NCI-H345 treated with DMSO at 0.1 percent for 48 hours (cell line): ENCODE data around the gene NPAS3.

Experiments used
- DNase-seq: peaks from one replicate; lab custom pipeline; 2025; ENCODE audit not compliant: unreplicated experiment; lab: John Stamatoyannopoulos, UW

NPAS3 gene

DNA sequence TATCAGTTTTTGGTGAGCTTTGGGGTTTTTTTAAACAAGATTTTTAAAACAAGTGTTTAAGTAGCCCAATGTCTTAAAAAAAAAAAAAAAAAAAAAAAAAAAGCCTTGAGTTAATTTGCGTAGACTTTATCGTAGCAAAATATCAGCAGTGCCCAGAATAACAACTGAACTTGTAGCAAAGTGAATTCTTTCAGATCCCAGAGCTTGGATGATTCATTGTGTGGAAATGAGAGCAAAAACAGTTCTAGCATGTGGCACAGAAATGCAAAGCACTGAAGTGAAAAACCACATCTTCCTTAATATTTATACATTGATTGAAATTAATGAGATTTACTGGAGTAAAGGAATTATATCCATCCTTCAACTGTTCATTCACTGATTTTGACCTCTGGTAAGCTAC lies 754.1 kb downstream of the NPAS3 start:
- no peak for DNase-seq

DNA sequence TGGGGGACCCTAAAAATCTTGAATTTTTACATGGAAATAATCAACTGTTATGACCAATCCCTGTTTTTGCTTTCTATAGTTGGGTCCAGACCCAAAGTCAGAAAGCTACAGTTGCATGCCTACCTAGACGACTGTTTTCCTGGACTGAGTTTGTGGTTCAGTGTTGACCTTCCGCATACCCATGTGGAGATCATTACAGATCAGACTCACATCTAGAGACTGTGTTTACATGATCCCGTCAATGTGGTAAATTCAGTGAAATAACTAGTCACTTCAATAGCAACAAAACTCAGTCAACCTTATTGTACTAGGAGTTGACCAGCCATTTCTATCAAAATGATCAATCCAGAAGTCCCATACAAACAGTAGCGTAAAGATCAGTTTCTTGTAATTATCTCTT lies 754.6 kb downstream of the NPAS3 start:
- no peak for DNase-seq

DNA sequence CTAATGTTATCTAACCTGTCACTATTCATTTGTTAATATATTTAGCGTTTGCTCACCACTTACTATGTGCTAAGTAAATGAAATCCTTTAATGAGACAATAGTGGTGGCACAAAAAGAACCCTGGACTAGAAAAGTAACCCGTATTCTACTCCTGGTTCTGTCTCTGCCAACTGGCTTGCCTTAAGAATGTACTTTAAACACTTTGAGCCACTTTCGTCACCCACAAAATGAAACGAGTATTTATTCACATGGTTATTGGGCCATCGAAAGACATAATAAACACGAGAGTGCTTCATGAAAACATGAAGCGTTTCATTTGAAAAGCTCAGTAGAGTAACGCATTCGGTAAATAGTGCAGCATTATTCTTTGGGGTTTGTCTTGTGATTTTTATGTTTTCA lies 757.5 kb downstream of the NPAS3 start:
- no peak for DNase-seq

DNA sequence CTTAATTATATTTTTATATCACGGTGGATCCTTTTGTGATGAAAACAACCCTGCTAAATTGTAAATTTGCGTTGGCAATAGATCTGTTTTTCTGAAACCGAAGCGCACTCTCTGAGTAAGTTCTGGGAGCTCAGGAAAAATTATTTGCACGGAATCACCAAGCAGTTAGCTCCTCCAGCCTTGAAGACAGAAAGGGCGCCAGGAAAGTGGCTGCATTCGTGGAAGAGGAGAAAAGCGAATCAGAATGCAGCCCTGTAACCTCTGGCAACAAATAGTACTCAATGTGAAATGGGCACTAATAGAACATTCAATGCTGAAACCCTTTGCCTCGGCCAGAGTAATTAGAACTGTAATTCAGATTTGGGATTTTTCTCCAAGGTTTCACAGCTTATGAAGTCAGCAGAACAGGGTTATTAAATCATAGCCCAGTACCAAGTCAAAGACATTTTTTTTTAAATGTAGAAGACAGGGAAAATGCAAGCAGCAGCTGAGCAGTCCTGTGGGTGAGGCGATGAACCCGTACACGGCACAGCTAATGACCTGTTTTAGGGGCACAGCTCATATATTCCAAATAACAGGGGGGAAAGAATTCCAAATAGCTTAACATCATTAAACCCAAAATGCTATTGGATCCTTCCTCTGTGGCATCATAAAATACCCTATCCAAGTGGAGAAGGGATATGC lies 760.8 kb downstream of the NPAS3 start:
- DNase-seq, result no peak

DNA sequence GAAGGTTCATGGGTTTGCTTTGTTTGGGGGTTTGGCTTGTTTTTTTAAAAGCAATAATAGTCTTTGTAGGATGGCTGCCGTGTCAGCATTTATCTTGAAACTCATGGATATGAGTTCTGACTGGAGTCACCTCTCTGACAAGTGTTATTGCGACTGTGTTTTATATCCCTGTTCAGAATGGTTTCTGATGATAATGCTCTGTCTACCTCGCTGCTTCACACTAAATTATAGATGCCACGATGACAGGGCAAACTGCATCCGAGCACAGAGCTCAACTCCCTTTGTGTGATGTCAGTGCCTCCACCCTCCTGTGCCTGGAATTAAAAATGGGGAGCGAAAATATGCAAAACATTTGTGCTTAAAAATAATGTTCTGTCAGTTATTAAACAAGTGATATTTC lies 761.4 kb downstream of the NPAS3 start:
- no peak for DNase-seq

DNA sequence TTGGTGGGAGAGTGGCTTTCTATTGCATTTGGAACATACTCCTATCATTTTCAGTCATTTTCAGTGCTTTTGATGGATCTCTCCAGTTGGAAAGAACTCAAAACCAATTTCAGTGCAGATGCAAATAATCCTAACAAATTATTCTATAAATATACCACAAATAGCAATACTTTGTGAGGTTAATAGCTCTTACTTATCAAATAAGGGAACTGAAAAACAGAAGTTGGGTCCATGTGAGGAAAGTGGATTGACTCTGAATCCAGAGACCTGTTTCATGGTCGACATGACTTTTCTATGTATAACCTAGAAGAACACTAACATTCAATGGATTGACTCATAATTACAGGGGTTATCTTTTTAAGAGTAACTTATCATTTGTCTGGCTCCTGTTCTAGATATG lies 763.6 kb downstream of the NPAS3 start:
- no peak for DNase-seq

DNA sequence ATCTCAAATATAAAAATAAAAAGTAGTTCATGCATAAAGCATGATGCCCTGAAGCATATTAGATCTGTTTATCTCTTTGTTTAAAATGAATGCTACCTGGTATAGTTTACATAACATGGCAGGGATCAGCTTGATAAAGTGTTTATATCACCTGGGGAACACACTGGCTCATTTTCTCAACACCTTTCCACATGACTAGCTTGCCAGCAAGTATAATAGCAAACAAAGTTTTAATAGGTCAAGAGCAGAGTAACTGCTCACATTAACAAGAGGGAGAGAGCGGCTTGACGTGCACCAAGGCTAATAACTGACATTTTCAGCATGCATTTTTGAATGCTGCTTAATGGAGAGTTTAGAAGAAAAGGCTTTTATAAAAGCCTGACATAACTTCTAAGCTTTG lies 765.8 kb downstream of the NPAS3 start:
- no peak for DNase-seq

DNA sequence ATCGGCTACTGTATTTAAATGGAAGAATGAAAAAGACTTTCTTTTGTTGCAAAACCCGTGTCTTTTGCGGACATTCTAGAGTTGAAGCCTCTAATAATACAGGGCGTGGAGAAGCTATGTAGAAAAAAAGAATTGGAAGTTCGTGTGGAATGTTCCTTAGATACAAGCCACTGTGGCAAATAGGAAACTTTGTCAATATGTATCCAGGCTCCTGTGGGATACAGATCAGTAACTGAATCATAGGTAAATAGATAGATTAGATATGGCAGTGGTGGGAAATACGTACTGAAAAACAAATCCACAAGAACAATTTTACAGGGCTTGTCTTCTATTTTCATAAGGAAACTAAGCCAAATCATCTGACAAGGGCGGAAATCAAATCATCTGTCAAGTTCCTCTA lies 766.8 kb downstream of the NPAS3 start:
- no peak for DNase-seq

DNA sequence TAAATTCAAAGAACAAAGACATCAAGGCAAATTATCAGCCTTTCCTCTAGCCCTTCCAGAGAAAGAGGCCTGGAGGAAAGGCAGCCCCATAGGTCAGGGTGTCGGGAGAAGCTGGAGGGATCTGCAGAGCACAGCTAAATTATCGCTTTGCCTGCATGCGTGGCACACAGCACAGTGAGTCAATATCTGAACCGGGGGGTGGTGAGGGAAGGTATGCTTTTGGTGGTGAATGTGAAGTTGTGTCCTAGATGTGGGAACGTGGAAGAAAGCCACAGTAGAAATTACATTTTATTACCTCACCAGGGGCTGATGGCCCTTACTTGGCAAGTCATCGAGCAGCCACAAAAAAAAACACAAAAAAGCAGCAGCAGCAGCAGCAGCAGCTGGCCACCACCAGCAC lies 769.0 kb downstream of the NPAS3 start:
- DNase-seq, result no peak

DNA sequence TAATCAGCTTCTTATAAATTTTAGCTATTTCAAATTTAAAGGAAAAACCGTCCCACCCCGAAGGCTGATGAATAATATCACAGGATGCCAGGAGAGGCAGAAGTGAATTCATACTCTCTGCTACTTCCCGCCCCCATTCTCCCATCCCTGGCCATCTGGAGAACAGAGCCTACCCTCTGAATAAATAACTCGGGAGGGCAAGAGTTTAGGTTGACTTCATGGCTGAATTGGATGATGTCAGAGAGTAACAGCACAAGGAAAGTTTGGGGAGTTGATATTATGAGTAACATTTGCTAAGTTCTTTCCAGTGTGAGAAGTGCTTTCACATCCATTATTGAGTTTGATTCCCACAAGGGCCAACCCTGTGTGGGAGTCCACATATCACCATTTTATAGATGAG lies 770.6 kb downstream of the NPAS3 start:
- DNase-seq, result no peak

DNA sequence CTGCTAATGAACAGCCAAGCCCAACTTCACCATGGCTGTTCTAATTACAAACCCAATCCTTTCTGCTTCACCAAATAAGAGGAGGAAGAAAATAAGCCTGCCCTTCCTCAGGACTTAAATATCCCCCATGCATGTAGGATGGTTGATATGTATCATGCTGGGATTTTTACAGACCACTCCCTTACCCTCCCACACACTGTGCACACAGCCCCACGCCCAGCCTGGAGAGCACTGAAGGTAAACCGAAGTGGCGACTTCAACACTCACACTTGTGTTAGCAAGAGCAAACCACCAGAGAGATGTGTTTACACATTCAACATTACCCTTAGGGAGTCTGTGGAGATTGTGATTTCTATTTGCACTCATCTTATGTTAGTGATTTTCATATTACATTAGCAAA lies 771.0 kb downstream of the NPAS3 start:
- no peak for DNase-seq

DNA sequence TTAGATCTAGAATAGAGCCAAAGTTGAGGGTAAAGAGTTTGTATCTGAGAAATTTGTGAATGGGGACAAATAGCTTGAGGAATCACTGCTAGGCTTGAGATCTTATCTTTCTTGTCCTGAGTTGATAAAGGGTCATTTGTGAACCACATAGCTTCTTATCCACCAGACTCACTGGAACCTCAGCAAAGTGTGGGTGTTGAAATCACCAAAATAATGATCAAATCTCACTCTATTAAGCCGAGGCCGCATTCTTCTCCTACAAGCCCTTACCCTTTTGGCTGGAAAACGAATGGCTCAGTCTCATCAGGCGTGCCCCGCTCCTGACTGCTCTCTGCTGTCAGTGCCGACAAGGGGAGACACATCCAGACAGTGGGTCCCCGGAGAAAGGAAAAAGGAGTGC lies 771.6 kb downstream of the NPAS3 start:
- no peak for DNase-seq

DNA sequence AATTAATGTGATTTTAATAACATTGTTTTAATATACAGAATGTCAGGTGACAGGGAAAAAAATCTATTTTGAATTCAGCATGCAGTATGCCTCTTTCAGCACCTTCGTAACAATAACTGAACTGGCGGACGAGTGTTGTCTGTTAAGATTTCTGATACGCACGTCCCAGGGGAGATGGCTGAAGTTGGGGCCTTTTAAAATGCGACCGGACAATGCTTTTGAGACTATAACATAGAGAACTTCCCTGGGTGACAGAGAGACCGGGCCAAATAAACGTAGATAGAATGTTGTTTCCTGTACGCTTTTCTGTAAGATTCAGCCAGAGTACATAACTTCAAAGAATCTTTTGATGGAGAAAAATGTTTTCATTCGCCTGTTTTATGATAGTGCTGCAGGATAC lies 772.5 kb downstream of the NPAS3 start:
- DNase-seq, result no peak

DNA sequence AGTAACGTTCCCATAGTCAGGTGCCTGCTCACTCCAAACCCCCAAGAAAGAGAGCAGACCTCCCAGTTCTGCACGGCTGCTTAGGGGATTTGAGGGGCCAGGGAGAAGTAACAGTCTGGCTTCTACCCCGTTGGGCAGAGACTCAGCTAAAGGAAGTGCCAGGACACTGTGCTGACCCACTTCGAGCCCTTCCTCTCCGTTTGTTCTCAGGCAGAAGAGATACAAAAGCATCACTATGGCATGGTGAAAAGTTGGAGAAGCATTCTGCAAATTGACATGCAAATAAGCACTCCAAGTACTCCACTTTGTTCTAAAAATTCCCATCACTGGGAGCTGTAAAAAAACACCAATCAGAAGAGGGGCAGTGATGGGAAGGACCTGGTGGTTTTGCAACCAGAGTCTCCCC lies 773.1 kb downstream of the NPAS3 start:
- DNase-seq, result no peak

DNA sequence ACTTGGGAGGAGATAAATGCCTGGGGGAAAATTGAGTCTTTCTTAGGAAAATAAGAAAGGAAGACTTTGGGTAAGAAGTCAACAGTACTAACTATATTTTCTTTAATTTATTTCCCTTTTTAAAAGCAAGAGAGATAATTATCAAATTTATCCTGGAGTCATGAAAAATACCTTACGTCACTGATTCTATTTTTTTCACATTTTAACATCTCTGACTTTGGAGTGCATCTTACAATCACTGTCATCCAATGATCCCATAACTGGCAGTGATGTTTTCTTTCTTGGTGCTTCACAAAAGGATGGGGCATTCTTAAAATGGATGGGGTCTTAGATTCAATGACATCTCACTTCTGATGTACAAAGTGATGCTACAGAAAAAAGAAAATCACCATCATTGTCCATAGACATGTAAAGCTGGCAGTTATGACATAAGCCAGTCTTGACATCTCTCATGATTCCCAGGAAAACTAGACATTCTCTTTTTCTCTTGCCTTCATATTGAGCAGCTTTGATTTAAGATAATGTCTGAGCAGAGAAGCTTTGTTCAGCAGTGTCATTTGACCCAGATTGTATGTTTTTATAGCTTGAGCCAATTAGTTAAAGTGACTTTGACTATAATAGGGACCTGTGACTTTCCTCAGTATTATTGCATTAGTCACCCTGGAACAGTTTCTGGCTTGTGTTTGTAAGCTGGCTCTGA lies 776.0 kb downstream of the NPAS3 start:
- DNase-seq, result no peak

DNA sequence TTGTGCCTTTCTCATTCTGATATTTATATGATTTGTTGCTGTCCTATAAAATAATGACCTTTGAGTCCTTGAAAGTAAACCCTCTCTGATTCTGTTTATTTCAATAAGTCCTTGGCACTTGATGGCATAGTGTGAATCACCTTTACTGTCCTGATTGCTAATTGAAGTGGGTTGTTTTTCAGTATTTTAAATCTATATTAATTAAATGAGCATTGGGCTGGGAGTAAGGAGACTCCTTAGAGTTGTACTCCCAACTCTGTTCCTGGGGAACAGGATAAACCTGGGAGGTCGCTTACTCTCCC lies 776.5 kb downstream of the NPAS3 start:
- no peak for DNase-seq

DNA sequence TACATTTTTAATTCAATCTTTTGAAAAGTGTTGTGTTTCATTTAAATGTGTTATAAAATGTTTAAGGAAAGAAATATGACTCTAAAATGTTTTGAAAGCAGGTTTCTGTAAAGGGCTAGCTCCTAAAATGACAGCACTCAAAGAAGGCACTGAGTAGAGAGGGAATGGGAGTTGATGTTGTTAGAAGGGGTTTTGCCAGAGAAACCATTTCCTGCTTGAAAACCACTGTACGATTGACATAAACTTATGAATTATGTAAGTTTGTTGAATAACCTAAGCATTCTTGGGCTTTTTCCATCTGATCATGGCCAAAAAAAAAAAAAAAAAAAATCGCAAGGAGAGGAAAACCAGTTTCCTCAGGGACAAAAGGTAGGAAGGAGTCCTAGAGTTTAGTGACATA lies 778.2 kb downstream of the NPAS3 start:
- DNase-seq, result no peak

DNA sequence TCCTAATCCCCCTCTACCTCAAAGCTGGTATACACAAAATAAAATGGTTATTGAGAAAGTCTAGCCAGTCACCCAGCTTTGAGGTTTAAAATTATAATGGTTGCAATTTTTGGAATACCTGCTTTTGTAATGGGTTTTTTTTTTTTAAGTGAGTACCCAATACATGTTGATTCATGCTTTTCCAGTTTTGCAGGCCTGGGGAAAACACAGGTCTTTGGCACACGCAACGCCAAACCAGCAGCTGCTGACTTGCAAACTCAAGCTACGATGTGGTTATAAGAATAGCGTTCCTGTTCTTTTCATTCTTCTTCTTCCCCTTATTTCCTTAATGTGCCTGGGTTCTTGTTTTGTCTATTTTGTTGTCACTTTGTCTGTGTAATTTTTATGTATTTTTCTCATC lies 779.2 kb downstream of the NPAS3 start:
- DNase-seq, result no peak

DNA sequence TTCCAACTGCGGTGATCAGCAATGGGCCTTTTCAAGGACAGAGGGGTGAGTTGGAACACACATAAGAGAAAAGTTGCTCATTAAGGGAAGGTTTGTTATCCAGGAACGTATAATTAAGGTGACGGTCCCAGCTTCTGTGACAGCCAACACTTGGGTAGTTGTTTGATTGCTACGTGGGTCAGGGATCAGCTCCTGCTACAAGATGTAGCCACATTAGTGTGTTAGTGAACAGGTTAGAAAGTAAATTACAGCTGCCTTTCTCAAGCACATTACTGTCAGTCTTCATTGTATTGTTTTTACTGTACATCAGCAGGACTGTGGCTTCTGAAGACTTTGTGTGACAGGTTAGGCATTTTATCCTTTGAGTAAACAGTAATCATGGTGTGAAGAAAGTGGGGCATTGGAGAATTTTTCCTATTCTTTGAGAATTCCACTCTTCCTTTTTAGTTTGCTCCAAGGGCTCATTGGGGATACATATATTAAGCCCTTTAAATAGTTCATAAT lies 781.7 kb downstream of the NPAS3 start:
- no peak for DNase-seq

DNA sequence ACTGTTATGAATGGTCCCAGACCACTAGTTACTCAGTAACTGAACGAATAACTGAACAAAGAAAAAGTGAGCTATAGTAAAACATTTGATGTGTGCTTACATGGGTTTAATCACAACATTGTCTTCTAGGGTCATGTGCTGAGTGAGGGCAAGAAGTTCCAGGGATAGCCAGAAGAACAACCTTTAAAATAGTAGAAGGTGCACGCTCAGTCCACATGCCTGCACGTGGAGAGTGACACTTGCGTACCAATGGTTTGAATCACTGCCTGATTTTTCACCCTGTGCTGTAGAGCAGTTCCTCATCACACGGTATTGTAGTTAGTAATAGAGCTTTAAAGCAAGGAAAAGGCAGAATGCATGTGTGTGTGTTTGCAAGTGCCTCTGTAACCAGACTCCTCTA lies 788.0 kb downstream of the NPAS3 start:
- no peak for DNase-seq

DNA sequence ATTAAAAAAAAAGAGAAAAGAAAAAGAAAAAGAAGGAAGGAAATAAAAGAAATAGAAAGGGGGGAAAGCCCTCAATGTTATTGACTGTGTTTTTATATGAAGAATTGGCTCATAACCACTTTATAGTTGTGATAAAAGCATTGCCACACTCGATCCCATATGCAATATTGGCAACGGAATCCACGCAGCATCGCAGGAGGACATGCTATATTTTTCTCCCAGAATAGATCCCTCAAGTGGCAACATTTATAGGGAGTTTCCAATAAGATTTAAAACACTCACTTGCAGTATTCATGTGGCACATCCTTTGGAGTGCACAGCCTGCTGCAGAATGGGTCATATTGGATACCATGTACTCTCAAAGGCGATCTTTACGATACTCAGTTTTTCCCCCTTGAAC lies 788.9 kb downstream of the NPAS3 start:
- no peak for DNase-seq

DNA sequence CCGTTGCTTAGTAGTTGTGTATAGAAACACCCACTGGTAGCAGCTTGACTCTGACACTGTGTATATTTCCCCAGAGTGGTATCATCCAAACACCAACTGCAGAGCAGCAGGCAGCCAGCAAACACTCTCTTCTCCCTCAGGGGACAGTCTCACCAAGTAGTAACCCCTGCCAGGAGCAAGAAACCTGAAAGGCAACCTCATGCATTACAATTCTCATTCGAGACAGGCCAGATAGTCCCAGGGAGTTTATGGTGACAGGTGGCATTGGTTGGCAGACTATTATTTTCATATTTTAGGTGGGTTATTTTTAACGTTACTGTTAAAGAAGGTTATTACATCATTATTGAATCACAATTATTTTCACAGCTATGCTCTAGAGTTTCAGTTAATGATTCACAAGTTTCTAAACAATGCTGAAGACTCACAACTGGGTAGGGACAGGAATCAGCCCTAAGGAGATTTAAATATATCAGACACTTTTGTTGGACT lies 789.4 kb downstream of the NPAS3 start:
- no peak for DNase-seq

DNA sequence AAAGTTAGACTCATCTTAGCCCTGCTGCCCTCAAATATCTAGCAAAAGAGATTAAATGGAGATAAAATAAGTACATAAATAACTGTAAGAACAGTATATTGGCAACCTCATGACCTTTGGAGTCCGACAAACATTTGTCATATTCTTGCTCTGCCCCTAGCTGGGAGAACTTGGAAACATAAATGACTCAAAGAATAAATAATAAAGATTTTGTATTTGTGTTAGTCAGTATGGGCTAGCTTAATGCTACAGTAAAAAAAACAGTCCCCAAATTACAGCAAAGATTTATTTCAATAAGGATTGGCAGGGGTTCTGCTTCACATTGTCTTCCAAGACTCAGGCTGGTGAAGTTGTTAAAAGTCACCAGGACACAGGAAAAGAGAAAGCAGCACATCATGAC lies 791.5 kb downstream of the NPAS3 start:
- DNase-seq, result no peak
